ENCODE data around the gene SFMBT1. TPM values are rescaled to one million over a fixed set of nuclear protein-coding genes. Genes with fewer than 3 reads are reported as not detected.

Gene SFMBT1
- total and polyA plus RNA-seq, 2 experiments from 2014 or later: 5.3 to 24.0 TPM

GRCh38 chr3:52873433-52874159, 172.3 kb downstream of the SFMBT1 start:
- peak; percentile 63 for ATAC-seq
- TF ChIP-seq NANOG (IDR thresholded peaks at IDR 0.05; ENCODE audit: borderline replicate concordance) (no peak), ZNF114 (CRISPR knock-in tag; IDR thresholded peaks at IDR 0.05) (no peak), POLR2AphosphoS5 (IDR thresholded peaks at IDR 0.05; ENCODE audit: low read depth) (no peak), CREB1 (CRISPR knock-in tag; IDR thresholded peaks at IDR 0.05; ENCODE audit: low read depth) (no peak), JUNB (IDR thresholded peaks at IDR 0.05; ENCODE audit: unreplicated experiment) (no peak), REST (IDR thresholded peaks at IDR 0.05; ENCODE audit: unreplicated experiment) (no peak), ZNF331 (CRISPR knock-in tag; IDR thresholded peaks at IDR 0.05; ENCODE audit: low read depth) (no peak), EZH2phosphoT487 (IDR thresholded peaks at IDR 0.05; ENCODE audit: unreplicated experiment) (no peak)
- DNase-seq (ENCODE audit: low spot score): peak; percentile 41

DNA sequence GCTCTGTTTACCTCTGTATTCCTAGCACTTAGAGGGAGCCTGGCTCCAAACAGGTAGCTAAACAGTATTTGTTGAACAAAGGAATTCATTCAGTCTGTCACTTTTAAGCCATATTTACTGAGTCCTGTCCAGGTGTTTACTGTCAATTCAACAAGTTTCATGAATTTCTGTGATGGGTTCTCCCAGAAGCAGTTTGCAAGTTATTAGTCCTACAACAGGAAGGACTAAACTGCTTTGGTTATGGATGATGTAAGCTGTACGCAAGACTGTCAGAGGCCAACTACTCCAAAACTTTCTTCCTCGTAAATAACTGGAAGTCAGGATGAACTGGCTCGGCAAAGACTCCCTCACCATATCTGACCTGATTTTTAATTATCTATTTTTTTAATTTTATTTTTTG, 173.6 kb downstream of the SFMBT1 start:
- Histone ChIP-seq H4K20me1 (replicated peaks; ENCODE audit: insufficient read depth) (no peaks in the 10 kb centered on the region; the same call in 1 of the 2 replicates), H3K36me3 (ENCODE audit: insufficient read depth) (no peaks in the 10 kb centered on the region), H3F3A (replicated peaks; ENCODE audit: low read depth) (no peaks in the 10 kb centered on the region), H3K4me3 (no peak overlapping the region), H3K4me1 (ENCODE audit: insufficient read depth) (peaks cover 7% of the 10 kb centered on the region), H2AFZ (no peak overlapping the region), H3K79me2 (replicated peaks; ENCODE audit: insufficient read depth) (peaks cover 16% of the 10 kb centered on the region), H3K9me2 (ENCODE audit: insufficient read depth) (no peaks in the 10 kb centered on the region), H3K4me2 (no peak overlapping the region), H3K27ac (ENCODE audit: low read depth) (no peak overlapping the region), H3K27me3 (ENCODE audit: insufficient read depth) (no peaks in the 10 kb centered on the region)
- Mint-ChIP-seq H3K27me3 (ENCODE audit: insufficient read depth, low read depth, poor library complexity) (no peaks in the 10 kb centered on the region), H3K4me3 (no peak overlapping the region), H3K27ac (no peak overlapping the region; the same call in 1 of the 2 replicates), H3K9me3 (no peaks in the 10 kb centered on the region), H3K4me1 (peaks cover 30% of the 10 kb centered on the region), H3K36me3 (ENCODE audit: low read depth) (no peaks in the 10 kb centered on the region)
- TF ChIP-seq EZH2phosphoT487 (IDR thresholded peaks at IDR 0.05; ENCODE audit: unreplicated experiment): no peak
- DNase-seq (ENCODE audit: low spot score): no peak
- ATAC-seq: no peak

More at GRCh38 chr3:52873433-52874159, 172.3 kb downstream of the SFMBT1 start:
- Mint-ChIP-seq H3K4me3 (no peak overlapping the region), H3K27ac (peak overlapping the region; percentile 80; the same call in 1 of the 2 replicates), H3K36me3 (ENCODE audit: low read depth) (no peaks in the 10 kb centered on the region), H3K27me3 (ENCODE audit: insufficient read depth, low read depth, poor library complexity) (no peaks in the 10 kb centered on the region), H3K9me3 (no peaks in the 10 kb centered on the region), H3K4me1 (peaks cover 30% of the 10 kb centered on the region)
- Histone ChIP-seq H3K4me2 (no peak overlapping the region), H3K4me3 (no peak overlapping the region), H3K36me3 (ENCODE audit: insufficient read depth) (no peaks in the 10 kb centered on the region), H3K27me3 (ENCODE audit: insufficient read depth) (no peaks in the 10 kb centered on the region), H2AFZ (no peak overlapping the region), H3K79me2 (replicated peaks; ENCODE audit: insufficient read depth) (peaks cover 26% of the 10 kb centered on the region), H3F3A (replicated peaks; ENCODE audit: low read depth) (no peaks in the 10 kb centered on the region), H3K9me2 (ENCODE audit: insufficient read depth) (no peaks in the 10 kb centered on the region), H4K20me1 (replicated peaks; ENCODE audit: insufficient read depth) (no peaks in the 10 kb centered on the region; the same call in none of the 2 replicates), H3K27ac (ENCODE audit: low read depth) (no peak overlapping the region), H3K4me1 (ENCODE audit: insufficient read depth) (peaks cover 7% of the 10 kb centered on the region)

Measured in GM23338 (cell line).